Pancreas (tissue), 10 donors: Measurements from ENCODE around the gene TRPC4AP. TPM values are rescaled to one million over a fixed set of nuclear protein-coding genes. Genes with fewer than 3 reads are reported as not detected.

Experiments used
- ATAC-seq, 4 donors: fragments of 200-7000 bp; cut with Tn5 transposase; one replicate each; pipeline versions ENCODE4 v1.8.0 to v1.9.1; 2020; ENCODE audit warnings: mild to moderate bottlenecking in 4 of 4, moderate library complexity in 4 of 4
- DNase-seq, 6 donors: peaks; one replicate each; pipeline ENCODE4 v3.0.0-alpha.2; 2020
- FAIRE-seq: peaks from 2 replicates; lab custom pipeline; 2012; peaks lifted over from hg19 to GRCh38; lab: Jason Lieb, UNC
- H3K27ac ChIP-seq, 4 donors: fragments of 200-600 bp; sonication (generic); 1 replicate in 3 of 4; 2 replicates in 1 of 4; pipeline versions ENCODE4 v1.5.0 to v1.8.0; 2020
- H3K27me3 ChIP-seq, 4 donors: fragments of 200-600 bp; one replicate each; pipeline ENCODE4 v1.8.0; 2021
- H3K36me3 ChIP-seq, 3 donors: fragments of 200-600 bp; sonication (generic) in 1 of 3; one replicate each; pipeline versions ENCODE4 v1.5.0 to v1.8.0; 2020 to 2021
- H3K4me1 ChIP-seq, 3 donors: fragments of 200-600 bp; one replicate each; pipeline ENCODE4 v1.8.0; 2021
- H3K4me3 ChIP-seq, 4 donors: fragments of 200-600 bp; sonication (generic) in 2 of 4; one replicate each; pipeline versions ENCODE4 v1.5.0 to v1.8.0; 2020 to 2021
- H3K9me3 ChIP-seq, 4 donors: fragments of 200-600 bp; one replicate each; pipeline ENCODE4 v1.8.0; 2021
- WGBS, 2 donors: extraction: QIAGEN DNeasy Blood & Tissue Kit; methylation state at CpG; one replicate each; pipeline ENCODE4 v1.1.7; 2013; 5-methylcytosine and 5-hydroxymethylcytosine counted together
- intact Hi-C, 3 donors: fragments of 100-400 bp; cut with DNase I; formaldehyde crosslinking; loops; one replicate each; pipeline versions ENCODE4 v1.11.1 to v1.14.2; 2022
- polyA plus RNA-seq, 2 donors: library from polyadenylated mRNA; stranded (reverse); fragments of 200-250 nt; gene quantifications; one replicate each; pipeline ENCODE4 v1.2.3, GENCODE V29; 2013
- total RNA-seq, 6 donors: library from RNA; stranded (reverse); fragmentation: NEBNext Ultra II Directional in 4 of 6; extraction: Animal tissue kit (Norgen Biotek cat#: 25700) in 4 of 6; gene quantifications; one replicate each; pipeline versions ENCODE4 v1.2.1 to v1.2.4, GENCODE V29; 2021 to 2023
- TF ChIP-seq, protein P1 (sequence below), 4 donors: fragments of 200-600 bp; sonication (generic) in 3 of 4; IDR thresholded peaks; one replicate each; pipeline versions ENCODE4 v1.5.0 to v1.8.0; 2021; ENCODE audit warnings: antibody characterized with exemption in 4 of 4
- donor health status: healthy with polysubstance abuse.
- donor health status: DM: no; HTN: no; CAD: no; lungs with moderate emphysema.
- donor health status: DM: no; HTN: no; CAD: no.
- donor health status: control.
- donor health status: control.
- donor health status: Bipolar disorder and iron deficiency.
- donor health status: DM: yes; HTN: yes; CAD: no.
- donor health status: DM: no; HTN: no; CAD: no.
- donor health status: DM: no; HTN: no; CAD: no.
- donor health status: DM: yes; HTN: yes; CAD: no.

The TRPC4AP gene
- total and polyA plus RNA-seq, 8 donors = 30.7 to 43.1 (median 34.0) TPM

DNA sequence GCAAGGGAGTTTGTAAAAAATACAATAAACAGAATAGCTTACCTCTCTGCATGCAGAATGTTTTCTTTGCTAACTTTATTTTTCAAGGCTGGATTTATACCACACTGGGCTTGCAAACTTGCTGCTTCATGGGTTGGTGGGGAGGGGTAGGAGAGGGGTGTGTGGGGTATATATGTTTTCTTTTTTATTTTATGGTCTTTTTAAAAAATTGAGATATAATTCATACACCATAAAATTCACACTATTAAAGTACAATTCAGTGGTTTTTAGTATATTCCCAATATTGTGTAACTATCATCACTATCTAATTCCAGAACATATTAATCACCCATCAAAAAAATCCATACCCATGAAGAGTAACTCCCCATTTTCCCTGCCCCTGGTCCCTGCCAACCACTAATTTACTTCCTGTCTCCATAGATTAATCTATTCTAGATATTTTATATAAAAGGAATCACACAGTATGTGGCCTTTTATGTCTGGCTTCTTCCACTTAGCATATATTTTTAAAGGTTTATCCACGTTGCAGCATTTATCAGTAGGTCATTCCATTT is 14.3 kb upstream of the TRPC4AP start:
- no peak overlapping the region for H3K4me3 ChIP-seq
- DNase-seq (no peak), ATAC-seq (no peak), FAIRE-seq (no peak)
- H3K4me1 ChIP-seq = no peaks in the 10 kb centered on the region
- TF ChIP-seq, protein P1, sequence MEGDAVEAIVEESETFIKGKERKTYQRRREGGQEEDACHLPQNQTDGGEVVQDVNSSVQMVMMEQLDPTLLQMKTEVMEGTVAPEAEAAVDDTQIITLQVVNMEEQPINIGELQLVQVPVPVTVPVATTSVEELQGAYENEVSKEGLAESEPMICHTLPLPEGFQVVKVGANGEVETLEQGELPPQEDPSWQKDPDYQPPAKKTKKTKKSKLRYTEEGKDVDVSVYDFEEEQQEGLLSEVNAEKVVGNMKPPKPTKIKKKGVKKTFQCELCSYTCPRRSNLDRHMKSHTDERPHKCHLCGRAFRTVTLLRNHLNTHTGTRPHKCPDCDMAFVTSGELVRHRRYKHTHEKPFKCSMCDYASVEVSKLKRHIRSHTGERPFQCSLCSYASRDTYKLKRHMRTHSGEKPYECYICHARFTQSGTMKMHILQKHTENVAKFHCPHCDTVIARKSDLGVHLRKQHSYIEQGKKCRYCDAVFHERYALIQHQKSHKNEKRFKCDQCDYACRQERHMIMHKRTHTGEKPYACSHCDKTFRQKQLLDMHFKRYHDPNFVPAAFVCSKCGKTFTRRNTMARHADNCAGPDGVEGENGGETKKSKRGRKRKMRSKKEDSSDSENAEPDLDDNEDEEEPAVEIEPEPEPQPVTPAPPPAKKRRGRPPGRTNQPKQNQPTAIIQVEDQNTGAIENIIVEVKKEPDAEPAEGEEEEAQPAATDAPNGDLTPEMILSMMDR (IDR thresholded peaks at IDR 0.05) = no peak
- no peaks in the 10 kb centered on the region for H3K36me3 ChIP-seq
- H3K9me3 ChIP-seq = no peaks in the 10 kb centered on the region
- 87 to 94% methylated on average over 1 of the region's 1 CpG for WGBS, 2 donors
- intact Hi-C loops = no loop called here
- H3K27me3 ChIP-seq = no peaks in the 10 kb centered on the region
- no peak overlapping the region for H3K27ac ChIP-seq

DNA sequence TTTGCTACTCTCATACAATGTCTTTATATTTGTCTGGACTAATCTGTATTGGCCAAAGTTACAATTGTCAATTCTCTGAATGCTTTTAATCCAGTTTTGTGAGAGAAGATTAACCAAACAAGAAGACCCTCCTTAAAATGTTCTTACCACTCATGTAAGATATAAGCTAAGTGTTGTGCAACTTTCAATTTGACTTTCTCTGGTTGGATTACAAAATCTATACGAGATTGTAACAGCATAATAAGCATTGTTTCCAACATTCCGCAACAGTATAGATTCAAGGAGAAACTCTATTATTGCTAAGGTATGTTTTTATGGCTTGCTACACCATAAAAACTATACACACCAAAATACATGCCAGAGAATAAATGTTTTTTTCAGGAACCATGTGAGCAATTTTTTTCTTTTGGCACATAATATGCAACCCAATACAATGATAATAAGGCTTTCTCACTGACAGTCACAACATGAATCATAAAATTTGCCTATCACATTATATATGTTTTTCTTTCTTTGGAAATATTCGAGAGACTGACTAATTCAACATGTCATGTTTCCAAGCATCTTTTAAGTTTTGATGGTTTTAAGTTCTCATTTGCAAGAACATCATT is 12.2 kb upstream of the TRPC4AP start:
- H3K27me3 ChIP-seq = no peaks in the 10 kb centered on the region
- WGBS, 2 donors = 68 to 73% methylated on average over 3 of the region's 3 CpGs
- H3K4me1 ChIP-seq = no peaks in the 10 kb centered on the region
- no peak for ATAC-seq
- H3K36me3 ChIP-seq = no peaks in the 10 kb centered on the region
- DNase-seq = no peak
- FAIRE-seq = no peak
- TF ChIP-seq, protein P1 (IDR thresholded peaks at IDR 0.05) = no peak
- intact Hi-C loops = no loop called here
- H3K9me3 ChIP-seq = no peaks in the 10 kb centered on the region
- H3K4me3 ChIP-seq = no peak overlapping the region
- H3K27ac ChIP-seq = no peak overlapping the region

DNA sequence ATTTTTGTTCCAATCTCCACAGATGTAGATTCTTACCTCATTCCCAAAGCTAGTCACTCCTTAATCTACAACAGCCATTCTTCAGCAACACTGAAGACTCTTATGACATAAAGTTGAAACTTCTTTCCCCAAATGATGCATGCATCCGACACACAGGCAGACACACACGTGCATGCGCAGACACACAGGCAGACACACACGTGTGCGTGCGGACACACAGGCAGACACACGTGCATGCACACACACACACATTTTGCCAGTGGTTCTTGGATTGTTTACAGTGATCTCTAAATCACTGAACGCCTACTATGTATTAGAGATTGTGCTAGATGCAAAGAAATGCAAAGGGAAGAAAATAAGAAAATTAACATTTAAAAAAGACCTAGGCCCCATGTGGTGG is 9.0 kb upstream of the TRPC4AP start:
- H3K9me3 ChIP-seq = no peaks in the 10 kb centered on the region
- no peak for DNase-seq
- TF ChIP-seq, protein P1 (IDR thresholded peaks at IDR 0.05) = no peak
- H3K4me1 ChIP-seq = no peaks in the 10 kb centered on the region
- WGBS, 2 donors = 78 to 91% methylated on average over 8 of the region's 8 CpGs
- H3K36me3 ChIP-seq = no peaks in the 10 kb centered on the region
- intact Hi-C loops = no loop called here
- H3K4me3 ChIP-seq = no peak overlapping the region
- no peaks in the 10 kb centered on the region for H3K27me3 ChIP-seq
- no peak overlapping the region for H3K27ac ChIP-seq
- ATAC-seq = no peak
- no peak for FAIRE-seq

DNA sequence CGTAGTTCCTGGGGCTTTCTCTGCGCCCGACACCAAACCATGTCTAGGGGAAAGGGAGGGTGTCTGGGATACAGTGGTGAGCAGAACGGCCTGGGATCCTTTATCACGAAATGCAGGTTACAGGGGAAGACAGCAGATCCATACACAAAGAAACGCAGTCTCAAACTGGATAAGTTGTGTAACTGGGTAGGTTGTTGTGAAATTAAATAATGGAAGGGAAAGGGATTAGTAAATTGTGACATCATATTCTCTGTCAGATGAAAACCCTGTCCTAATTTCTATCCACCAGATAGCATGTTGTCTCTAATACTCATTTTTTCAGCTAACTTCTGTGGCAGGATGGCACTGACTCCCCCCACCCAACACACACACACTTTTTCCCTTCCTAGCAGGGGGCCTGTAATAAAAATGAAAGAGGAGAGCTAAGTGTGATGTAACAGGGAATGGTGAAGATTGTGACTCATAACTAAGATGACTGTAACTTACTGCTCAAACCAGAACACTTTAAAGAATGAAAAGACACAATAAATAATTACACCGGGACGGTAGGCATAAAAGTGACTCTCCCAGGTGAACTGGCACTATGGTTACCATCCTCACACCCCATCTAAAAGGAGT is 769 bp upstream of the TRPC4AP start:
- no peak for DNase-seq
- Histone ChIP-seq H3K4me1 (peaks cover 0 to 21% (median 3%) of the 10 kb centered on the region in 3 donors), H3K27ac (peak overlapping the region; percentile 71 to 91 (median 82)), H3K4me3 (peak overlapping the region in 2 of 4 donors; percentile 79 to 82), H3K27me3 (no peaks in the 10 kb centered on the region), H3K36me3 (no peaks in the 10 kb centered on the region), H3K9me3 (no peaks in the 10 kb centered on the region)
- intact Hi-C loops = loop anchor here in 1 of 3 donors (10.0 kb wide), 1 partner anchor 111 kb away; no protein-coding TSS in a partner anchor
- ATAC-seq = no peak
- FAIRE-seq = no peak
- TF ChIP-seq, protein P1 (IDR thresholded peaks at IDR 0.05) = no peak
- 76 to 80% methylated on average over 8 of the region's 8 CpGs for WGBS, 2 donors
